Stimulated activated memory B cell treated with anti-CD40 and anti-IgM and Interleukin-4, amounts not matched to agents 10 μg/mL and 1 μg/mL and 100 μg/mL, for 72 hours (primary cell): Measurements from ENCODE around the gene PANK3.

Source experiments
- ATAC-seq: fragments of 150-1000 bp; cut with Tn5 transposase; 2 replicates; pipeline ENCODE4 v1.10.0; 2021
- H3K27ac Mint-ChIP-seq: one replicate; pipeline ENCODE4 v1.8.0; 2022; ENCODE audit warnings: mild to moderate bottlenecking, mixed read lengths
- H3K27me3 Mint-ChIP-seq: one replicate; pipeline ENCODE4 v1.8.0; 2022; ENCODE audit warnings: mixed read lengths
- H3K36me3 Mint-ChIP-seq: one replicate; pipeline ENCODE4 v1.8.0; 2022; ENCODE audit warnings: mixed read lengths
- H3K4me1 Mint-ChIP-seq: one replicate; pipeline ENCODE4 v1.8.0; 2022; ENCODE audit warnings: mixed read lengths
- H3K4me3 Mint-ChIP-seq: one replicate; pipeline ENCODE4 v1.8.0; 2022; ENCODE audit warnings: mild to moderate bottlenecking, moderate library complexity, mixed read lengths
- H3K9me3 Mint-ChIP-seq: one replicate; pipeline ENCODE4 v1.8.0; 2022; ENCODE audit warnings: mixed read lengths

PANK3 gene

GRCh38 chr5:168578538-168579487 lies at the start of gene PANK3:
TSS of gene PANK3 (minus strand) at chr5:168579368. CDS start at chr5:168579283, 85 bp downstream.
- peaks cover 37% of the 10 kb centered on the region for H3K4me1 Mint-ChIP-seq
- no peaks in the 10 kb centered on the region for H3K36me3 Mint-ChIP-seq
- H3K4me3 Mint-ChIP-seq = peak within 1 kb of the TSS; percentile 87
- no peaks in the 10 kb centered on the region for H3K27me3 Mint-ChIP-seq
- peak; percentile 89 for ATAC-seq
- H3K27ac Mint-ChIP-seq = peak within 1 kb of the TSS; percentile 89
- no peaks in the 10 kb centered on the region for H3K9me3 Mint-ChIP-seq

GRCh38 chr5:168624850-168625364 lies 45.7 kb upstream of the PANK3 start:
- H3K4me3 Mint-ChIP-seq = no peak overlapping the region
- no peaks in the 10 kb centered on the region for H3K4me1 Mint-ChIP-seq
- peaks cover 33% of the 10 kb centered on the region for H3K27me3 Mint-ChIP-seq
- no peaks in the 10 kb centered on the region for H3K9me3 Mint-ChIP-seq
- ATAC-seq = no peak
- H3K36me3 Mint-ChIP-seq = no peaks in the 10 kb centered on the region
- no peak overlapping the region for H3K27ac Mint-ChIP-seq

GRCh38 chr5:168620807-168621206 lies 41.6 kb upstream of the PANK3 start:
- Mint-ChIP-seq H3K27me3 (peaks cover under 1% of the 10 kb centered on the region), H3K4me1 (no peaks in the 10 kb centered on the region), H3K4me3 (no peak overlapping the region), H3K27ac (no peak overlapping the region), H3K36me3 (no peaks in the 10 kb centered on the region), H3K9me3 (no peaks in the 10 kb centered on the region)
- ATAC-seq = no peak

DNA sequence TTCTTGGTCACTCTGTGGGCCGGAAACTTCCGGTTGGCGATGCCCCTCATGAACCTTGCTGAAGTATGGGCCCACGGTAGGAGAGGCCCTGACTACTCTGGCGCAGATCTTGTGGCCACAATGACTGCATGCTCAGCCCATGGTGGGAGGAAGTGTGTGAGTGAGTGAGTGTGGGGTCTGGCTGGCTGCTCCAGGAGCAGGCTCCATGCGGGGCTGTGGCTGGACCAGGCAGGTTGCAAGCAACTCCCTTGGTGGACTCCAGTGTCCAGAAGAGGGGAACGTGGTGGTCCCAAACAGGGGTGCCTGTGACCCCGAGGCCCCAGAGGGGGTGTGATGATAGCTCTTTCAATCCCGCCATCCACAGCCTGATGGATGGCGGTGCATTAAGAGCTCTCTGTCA lies 35.5 kb upstream of the PANK3 start:
- Mint-ChIP-seq H3K4me3 (no peak overlapping the region), H3K27me3 (peaks cover 7% of the 10 kb centered on the region), H3K27ac (no peak overlapping the region), H3K9me3 (peaks cover 5% of the 10 kb centered on the region), H3K36me3 (no peaks in the 10 kb centered on the region), H3K4me1 (peaks cover 9% of the 10 kb centered on the region)
- no peak for ATAC-seq

DNA sequence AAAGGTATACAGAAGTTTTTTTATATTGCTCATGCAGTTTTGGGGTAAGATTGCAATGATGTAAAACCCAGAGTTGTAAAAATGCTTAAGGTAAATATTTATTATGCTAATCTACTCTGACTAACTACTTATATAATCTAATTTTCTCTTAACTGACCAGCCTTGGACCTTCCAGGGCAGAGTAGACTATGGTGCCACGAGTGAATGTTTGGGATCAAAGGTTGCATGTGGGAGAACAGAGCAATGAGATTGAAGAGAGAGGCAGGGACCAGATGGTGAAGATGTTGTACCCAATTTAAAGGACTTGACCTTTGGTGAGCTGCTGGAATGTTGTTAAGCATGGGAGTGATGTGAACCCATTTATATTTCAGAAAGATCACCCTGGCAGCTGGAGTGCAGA lies 34.8 kb upstream of the PANK3 start:
- Mint-ChIP-seq H3K4me1 (peaks cover 9% of the 10 kb centered on the region), H3K27me3 (peaks cover 7% of the 10 kb centered on the region)

GRCh38 chr5:168613396-168613795 lies 34.2 kb upstream of the PANK3 start:
- Mint-ChIP-seq H3K4me1 (peaks cover 9% of the 10 kb centered on the region), H3K36me3 (no peaks in the 10 kb centered on the region), H3K27ac (no peak overlapping the region), H3K27me3 (peaks cover 7% of the 10 kb centered on the region), H3K4me3 (no peak overlapping the region), H3K9me3 (peaks cover 5% of the 10 kb centered on the region)
- ATAC-seq = no peak

More for the DNA sequence above, 34.8 kb upstream of the PANK3 start:
- no peak for ATAC-seq
- no peaks in the 10 kb centered on the region for H3K36me3 Mint-ChIP-seq
- no peak overlapping the region for H3K4me3 Mint-ChIP-seq
- H3K27ac Mint-ChIP-seq = no peak overlapping the region
- peaks cover 5% of the 10 kb centered on the region for H3K9me3 Mint-ChIP-seq

- Mint-ChIP-seq H3K27ac (no peak overlapping the region), H3K36me3 (no peaks in the 10 kb centered on the region), H3K9me3 (peaks cover 5% of the 10 kb centered on the region), H3K27me3 (peaks cover 7% of the 10 kb centered on the region), H3K4me1 (peaks cover 9% of the 10 kb centered on the region), H3K4me3 (no peak overlapping the region)
- peak; percentile 52 for ATAC-seq
Observed at GRCh38 chr5:168612996-168613395, 33.8 kb upstream of the PANK3 start.

- H3K9me3 Mint-ChIP-seq = peaks cover 5% of the 10 kb centered on the region
- no peak overlapping the region for H3K4me3 Mint-ChIP-seq
- H3K27me3 Mint-ChIP-seq = peaks cover 7% of the 10 kb centered on the region
- peaks cover 9% of the 10 kb centered on the region for H3K4me1 Mint-ChIP-seq
- ATAC-seq = no peak
- H3K36me3 Mint-ChIP-seq = no peaks in the 10 kb centered on the region
- no peak overlapping the region for H3K27ac Mint-ChIP-seq
Observed at GRCh38 chr5:168612123-168612522, 33.0 kb upstream of the PANK3 start.

DNA sequence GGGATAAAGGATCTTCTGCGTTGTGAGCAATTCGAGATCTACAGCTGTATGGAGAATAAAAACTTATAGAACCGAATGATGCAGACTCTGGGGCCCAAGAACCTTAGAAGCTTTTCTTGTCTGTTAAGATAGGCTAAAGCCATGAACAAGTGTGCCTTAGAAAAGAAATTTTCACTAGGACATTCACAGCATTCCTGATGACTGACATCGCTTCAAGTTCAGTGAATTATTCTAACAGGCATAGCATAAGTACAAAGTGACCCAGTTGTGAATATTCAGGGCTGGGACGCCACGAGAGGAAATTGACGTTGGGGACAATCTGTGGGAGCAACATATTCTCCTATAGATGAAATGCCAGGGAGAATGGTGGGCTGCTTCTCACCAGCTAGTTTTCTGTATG lies 32.0 kb upstream of the PANK3 start:
- H3K4me3 Mint-ChIP-seq = no peak overlapping the region
- ATAC-seq = no peak
- H3K9me3 Mint-ChIP-seq = peaks cover 5% of the 10 kb centered on the region
- H3K4me1 Mint-ChIP-seq = peaks cover 9% of the 10 kb centered on the region
- H3K27ac Mint-ChIP-seq = no peak overlapping the region
- no peaks in the 10 kb centered on the region for H3K36me3 Mint-ChIP-seq
- H3K27me3 Mint-ChIP-seq = peaks cover 7% of the 10 kb centered on the region

GRCh38 chr5:168609806-168610482 lies 30.8 kb upstream of the PANK3 start:
- no peak for ATAC-seq

GRCh38 chr5:168608821-168609220 lies 29.7 kb upstream of the PANK3 start:
- Mint-ChIP-seq H3K4me3 (no peak overlapping the region), H3K27ac (no peak overlapping the region), H3K27me3 (peaks cover 22% of the 10 kb centered on the region), H3K4me1 (peaks cover 9% of the 10 kb centered on the region), H3K9me3 (no peaks in the 10 kb centered on the region), H3K36me3 (no peaks in the 10 kb centered on the region)
- ATAC-seq = no peak

More at GRCh38 chr5:168609806-168610482, 30.8 kb upstream of the PANK3 start:
- H3K36me3 Mint-ChIP-seq = no peaks in the 10 kb centered on the region
- no peak overlapping the region for H3K27ac Mint-ChIP-seq
- H3K9me3 Mint-ChIP-seq = peaks cover 3% of the 10 kb centered on the region
- H3K4me3 Mint-ChIP-seq = no peak overlapping the region
- peaks cover 11% of the 10 kb centered on the region for H3K27me3 Mint-ChIP-seq
- peaks cover 9% of the 10 kb centered on the region for H3K4me1 Mint-ChIP-seq

- H3K4me1 Mint-ChIP-seq = peaks cover 8% of the 10 kb centered on the region
- H3K4me3 Mint-ChIP-seq = no peak overlapping the region
- peaks cover 26% of the 10 kb centered on the region for H3K27me3 Mint-ChIP-seq
- no peaks in the 10 kb centered on the region for H3K36me3 Mint-ChIP-seq
- H3K27ac Mint-ChIP-seq = no peak overlapping the region
- H3K9me3 Mint-ChIP-seq = no peaks in the 10 kb centered on the region
- no peak for ATAC-seq
Observed at GRCh38 chr5:168608386-168608785, 29.2 kb upstream of the PANK3 start.

DNA sequence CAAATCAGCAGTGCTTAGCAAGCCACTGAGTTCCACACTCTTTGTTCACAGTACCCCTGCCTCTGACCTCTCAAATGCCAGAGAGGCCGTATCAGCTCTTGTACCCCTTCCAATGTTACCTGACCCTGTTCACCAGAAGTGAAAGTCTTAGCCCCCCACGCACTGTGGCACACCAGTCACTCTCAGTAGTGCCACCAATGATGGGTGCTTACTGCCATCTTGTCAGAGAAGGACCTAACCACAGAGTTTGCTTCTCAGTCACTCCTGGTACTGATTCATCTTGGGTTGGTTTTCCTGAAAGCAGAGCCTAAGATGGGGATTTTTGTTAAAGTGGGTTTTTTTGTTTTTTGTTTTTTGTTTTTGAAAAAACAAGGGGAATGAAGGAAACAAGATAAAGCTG lies 28.8 kb upstream of the PANK3 start:
- Mint-ChIP-seq H3K36me3 (no peaks in the 10 kb centered on the region), H3K4me1 (peaks cover 4% of the 10 kb centered on the region), H3K27me3 (peaks cover 31% of the 10 kb centered on the region), H3K9me3 (no peaks in the 10 kb centered on the region), H3K4me3 (no peak overlapping the region), H3K27ac (no peak overlapping the region)
- ATAC-seq = peak; percentile 67

DNA sequence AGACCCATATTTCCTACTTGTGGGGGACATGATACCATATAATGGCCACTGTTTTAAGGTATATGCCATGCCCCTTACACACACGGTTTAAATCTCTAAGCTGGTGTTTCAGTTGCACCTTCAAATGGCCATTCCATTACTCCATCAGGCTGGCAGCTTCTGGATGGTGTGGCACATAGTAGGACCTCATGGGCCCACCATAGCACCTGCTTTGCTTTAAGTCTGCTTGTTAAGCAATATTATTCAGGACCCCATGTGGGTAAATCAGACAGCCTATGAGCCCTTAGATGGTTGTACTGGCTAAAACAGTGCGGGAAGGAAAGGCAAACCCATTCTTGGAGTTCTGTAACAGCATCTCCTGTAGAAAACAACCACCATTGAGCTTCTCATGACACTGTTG lies 27.4 kb upstream of the PANK3 start:
- Mint-ChIP-seq H3K4me1 (no peaks in the 10 kb centered on the region), H3K36me3 (no peaks in the 10 kb centered on the region), H3K9me3 (no peaks in the 10 kb centered on the region), H3K27me3 (peaks cover 35% of the 10 kb centered on the region), H3K27ac (no peak overlapping the region), H3K4me3 (no peak overlapping the region)
- no peak for ATAC-seq

DNA sequence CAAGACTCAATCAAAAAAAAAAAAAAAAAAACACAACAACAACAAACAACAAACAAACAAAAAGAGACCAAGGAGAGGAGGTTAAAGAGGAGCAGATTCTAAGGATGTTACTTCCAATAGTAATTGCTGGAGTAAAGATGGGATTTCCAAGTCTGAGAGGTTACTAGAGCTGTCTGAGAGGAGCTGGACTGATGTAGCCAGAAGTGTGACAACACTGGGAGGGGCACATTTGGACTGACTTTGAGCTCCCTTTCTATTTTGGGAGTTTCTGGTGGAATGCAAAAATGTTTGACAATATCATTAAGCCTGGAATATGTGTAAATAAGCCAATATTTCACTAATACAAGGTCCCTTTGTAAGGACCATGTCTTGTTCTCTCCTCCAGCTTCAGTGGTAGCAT lies 25.3 kb upstream of the PANK3 start:
- no peaks in the 10 kb centered on the region for H3K4me1 Mint-ChIP-seq
- H3K36me3 Mint-ChIP-seq = no peaks in the 10 kb centered on the region
- no peak overlapping the region for H3K4me3 Mint-ChIP-seq
- H3K9me3 Mint-ChIP-seq = no peaks in the 10 kb centered on the region
- peaks cover 35% of the 10 kb centered on the region for H3K27me3 Mint-ChIP-seq
- ATAC-seq = no peak
- no peak overlapping the region for H3K27ac Mint-ChIP-seq
